ENCODE results near the gene HDGFL1.

Gene HDGFL1

DNA sequence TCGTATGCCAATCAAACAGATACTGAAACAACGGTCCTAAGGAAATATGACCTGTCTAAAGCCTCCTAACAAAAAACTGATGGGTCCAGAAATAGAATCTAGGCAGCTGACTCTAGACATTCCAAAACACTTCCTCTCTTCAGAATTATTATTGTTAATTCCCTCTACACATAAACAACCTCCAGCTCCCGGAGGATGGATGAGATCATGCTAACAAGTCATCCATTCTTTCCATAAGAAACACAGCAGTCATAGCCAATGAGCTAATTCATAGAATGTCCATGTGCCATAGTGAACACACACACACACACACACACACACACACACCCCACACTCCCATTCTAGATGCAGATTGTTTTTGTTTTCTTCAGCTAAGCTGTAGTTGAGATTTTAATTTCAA lies 44.3 kb downstream of the HDGFL1 start:
- Histone ChIP-seq H3K9me3 (ENCODE audit: insufficient read depth, low read length) (no peaks in the 10 kb centered on the region), H2AFZ (ENCODE audit: low read depth, low read length) (no peak overlapping the region), H3K27me3 (ENCODE audit: low read depth, low read length) (no peaks in the 10 kb centered on the region), H3K4me1 (ENCODE audit: low read length) (no peaks in the 10 kb centered on the region), H3K9ac (ENCODE audit: low read length) (no peak overlapping the region), H3K36me3 (replicated peaks; ENCODE audit: low read depth, low read length) (no peaks in the 10 kb centered on the region), H3K4me3 (ENCODE audit: low read length) (no peak overlapping the region), H3K27ac (ENCODE audit: low read length) (no peak overlapping the region), H3K4me2 (ENCODE audit: low read length) (no peak overlapping the region), H4K20me1 (ENCODE audit: insufficient read depth, low read length) (no peaks in the 10 kb centered on the region), H3K79me2 (ENCODE audit: low read length) (no peaks in the 10 kb centered on the region)
- TF ChIP-seq EZH2phosphoT487 (IDR thresholded peaks at IDR 0.05; ENCODE audit: low read depth) (no peak), CTCF (IDR thresholded peaks at IDR 0.05; ENCODE audit: low read depth, low read length) (no peak)

DNA sequence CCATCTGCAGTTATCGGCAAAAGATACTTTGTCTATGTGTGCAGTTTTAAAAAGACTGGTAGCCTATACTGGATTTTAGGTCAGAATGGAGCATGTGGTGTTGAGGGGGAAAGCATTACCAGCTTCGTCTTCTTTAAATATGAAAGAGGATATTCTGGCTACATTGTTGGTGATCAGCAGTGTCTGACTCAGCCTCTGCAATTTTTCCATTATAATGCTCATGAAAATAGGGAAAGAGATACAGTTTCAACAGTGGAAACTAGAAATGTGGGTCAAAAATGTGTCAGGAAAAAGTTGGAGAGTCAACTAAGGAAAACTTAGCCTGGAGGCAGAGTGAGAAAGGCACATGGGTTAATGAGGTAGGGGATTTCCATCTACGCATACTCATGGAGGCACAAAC lies 45.2 kb downstream of the HDGFL1 start:
- Histone ChIP-seq H3K4me2 (ENCODE audit: low read length) (no peak overlapping the region), H4K20me1 (ENCODE audit: insufficient read depth, low read length) (no peaks in the 10 kb centered on the region)

DNA sequence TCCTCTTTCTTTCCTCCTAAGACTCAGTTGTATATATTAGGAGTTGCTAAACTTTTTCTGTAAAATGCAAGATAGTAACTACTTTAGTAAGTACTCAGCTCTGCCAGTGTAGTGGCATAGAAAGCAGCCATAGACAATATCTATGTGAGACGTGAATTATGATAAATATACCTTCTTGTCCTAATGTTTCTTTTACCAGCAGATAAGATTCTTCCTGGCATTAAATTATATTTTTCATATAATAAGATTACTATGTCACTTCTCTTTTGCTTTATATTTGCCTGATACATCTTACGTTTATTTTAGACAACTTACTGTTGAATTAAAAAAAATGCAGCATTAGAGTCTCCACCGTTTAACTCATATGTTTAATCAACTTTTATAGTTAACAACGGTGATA lies 51.7 kb downstream of the HDGFL1 start:
- H3K27me3 ChIP-seq (ENCODE audit: low read depth, low read length) = no peaks in the 10 kb centered on the region
- no peaks in the 10 kb centered on the region for H3K36me3 ChIP-seq (replicated peaks; ENCODE audit: low read depth, low read length)
- H3K4me2 ChIP-seq (ENCODE audit: low read length) = no peak overlapping the region
- no peaks in the 10 kb centered on the region for H3K4me1 ChIP-seq (ENCODE audit: low read length)
- no peak overlapping the region for H2AFZ ChIP-seq (ENCODE audit: low read depth, low read length)
- no peaks in the 10 kb centered on the region for H4K20me1 ChIP-seq (ENCODE audit: insufficient read depth, low read length)
- H3K9me3 ChIP-seq (ENCODE audit: insufficient read depth, low read length) = no peaks in the 10 kb centered on the region
- H3K9ac ChIP-seq (ENCODE audit: low read length) = no peak overlapping the region
- H3K79me2 ChIP-seq (ENCODE audit: low read length) = no peaks in the 10 kb centered on the region
- TF ChIP-seq EZH2phosphoT487 (IDR thresholded peaks at IDR 0.05; ENCODE audit: low read depth) (no peak), CTCF (IDR thresholded peaks at IDR 0.05; ENCODE audit: low read depth, low read length) (no peak)
- H3K27ac ChIP-seq (ENCODE audit: low read length) = no peak overlapping the region
- H3K4me3 ChIP-seq (ENCODE audit: low read length) = no peak overlapping the region

More for the DNA sequence above, 45.2 kb downstream of the HDGFL1 start:
- Histone ChIP-seq H2AFZ (ENCODE audit: low read depth, low read length) (no peak overlapping the region), H3K9ac (ENCODE audit: low read length) (no peak overlapping the region), H3K9me3 (ENCODE audit: insufficient read depth, low read length) (no peaks in the 10 kb centered on the region), H3K27me3 (ENCODE audit: low read depth, low read length) (no peaks in the 10 kb centered on the region), H3K79me2 (ENCODE audit: low read length) (no peaks in the 10 kb centered on the region), H3K36me3 (replicated peaks; ENCODE audit: low read depth, low read length) (no peaks in the 10 kb centered on the region), H3K4me1 (ENCODE audit: low read length) (no peaks in the 10 kb centered on the region), H3K27ac (ENCODE audit: low read length) (no peak overlapping the region), H3K4me3 (ENCODE audit: low read length) (no peak overlapping the region)
- TF ChIP-seq CTCF (IDR thresholded peaks at IDR 0.05; ENCODE audit: low read depth, low read length) (no peak), EZH2phosphoT487 (IDR thresholded peaks at IDR 0.05; ENCODE audit: low read depth) (no peak)

All from OCI-LY3 (cell line).